Esophagus squamous epithelium (tissue), 4 donors: ENCODE measurements around the gene SMYD2.

Experiments
- POLR2A ChIP-seq, 4 donors: fragments of 450-650 bp; IDR thresholded peaks; one replicate each; pipeline ENCODE4 v1.6.1; 2017; ENCODE audit warnings: antibody characterized with exemption in 4 of 4, mild to moderate bottlenecking in 4 of 4, moderate library complexity in 3 of 4
- TF ChIP-seq, protein P1 (sequence below), 6 experiments: fragments of 450-650 bp in 4 of 6; fragments of 200-600 bp in 2 of 6; sonication (generic) in 2 of 6; IDR thresholded peaks; one replicate each; pipeline ENCODE4 v1.5.1; 2016 to 2019; ENCODE audit warnings: antibody characterized with exemption in 6 of 6, mild to moderate bottlenecking in 4 of 6, moderate library complexity in 4 of 6

DNA sequence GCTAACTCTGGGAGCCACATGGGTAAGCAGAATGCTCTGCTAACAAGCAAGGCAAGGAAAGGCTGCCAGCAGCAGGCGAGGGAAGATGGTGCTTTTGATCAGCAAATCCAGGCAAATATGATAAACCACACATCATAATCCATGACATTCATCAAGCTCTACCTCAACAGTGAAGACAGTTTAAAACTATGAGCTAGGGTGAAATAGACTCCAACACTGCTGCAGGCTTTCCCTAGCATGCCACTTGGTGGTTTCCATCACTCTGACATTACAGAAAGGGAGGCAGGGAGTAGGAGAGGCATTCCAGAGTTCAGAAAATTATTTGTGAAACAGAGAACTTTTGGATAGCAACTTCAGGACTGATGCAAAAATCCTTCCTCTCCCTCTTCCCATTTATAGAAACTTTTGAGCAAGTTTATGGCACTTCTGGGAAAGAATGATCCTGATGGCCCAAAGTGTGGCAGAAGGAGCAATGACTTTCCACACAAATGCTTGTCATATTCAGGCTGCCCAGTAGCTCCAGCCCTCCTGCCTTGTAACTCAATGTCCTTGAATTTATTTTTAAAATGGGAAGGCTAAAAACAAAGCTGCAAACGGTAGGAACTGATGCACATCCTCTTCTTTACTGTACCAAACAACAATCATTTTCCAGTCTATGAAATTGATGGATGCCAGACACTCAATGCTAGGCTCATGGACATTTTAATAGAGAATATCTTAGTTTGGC, 70.8 kb downstream of the SMYD2 start:
- no peak for TF ChIP-seq POLR2A (IDR thresholded peaks at IDR 0.05)
- TF ChIP-seq, protein P1, sequence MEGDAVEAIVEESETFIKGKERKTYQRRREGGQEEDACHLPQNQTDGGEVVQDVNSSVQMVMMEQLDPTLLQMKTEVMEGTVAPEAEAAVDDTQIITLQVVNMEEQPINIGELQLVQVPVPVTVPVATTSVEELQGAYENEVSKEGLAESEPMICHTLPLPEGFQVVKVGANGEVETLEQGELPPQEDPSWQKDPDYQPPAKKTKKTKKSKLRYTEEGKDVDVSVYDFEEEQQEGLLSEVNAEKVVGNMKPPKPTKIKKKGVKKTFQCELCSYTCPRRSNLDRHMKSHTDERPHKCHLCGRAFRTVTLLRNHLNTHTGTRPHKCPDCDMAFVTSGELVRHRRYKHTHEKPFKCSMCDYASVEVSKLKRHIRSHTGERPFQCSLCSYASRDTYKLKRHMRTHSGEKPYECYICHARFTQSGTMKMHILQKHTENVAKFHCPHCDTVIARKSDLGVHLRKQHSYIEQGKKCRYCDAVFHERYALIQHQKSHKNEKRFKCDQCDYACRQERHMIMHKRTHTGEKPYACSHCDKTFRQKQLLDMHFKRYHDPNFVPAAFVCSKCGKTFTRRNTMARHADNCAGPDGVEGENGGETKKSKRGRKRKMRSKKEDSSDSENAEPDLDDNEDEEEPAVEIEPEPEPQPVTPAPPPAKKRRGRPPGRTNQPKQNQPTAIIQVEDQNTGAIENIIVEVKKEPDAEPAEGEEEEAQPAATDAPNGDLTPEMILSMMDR (IDR thresholded peaks at IDR 0.05): no peak
